NK-92 (cell line): Measurements from ENCODE around the gene SPAAR.

Experiments used
- DNase-seq: peaks from one replicate; lab custom pipeline; 2025; ENCODE audit not compliant: unreplicated experiment; lab: John Stamatoyannopoulos, UW

Gene SPAAR

DNA sequence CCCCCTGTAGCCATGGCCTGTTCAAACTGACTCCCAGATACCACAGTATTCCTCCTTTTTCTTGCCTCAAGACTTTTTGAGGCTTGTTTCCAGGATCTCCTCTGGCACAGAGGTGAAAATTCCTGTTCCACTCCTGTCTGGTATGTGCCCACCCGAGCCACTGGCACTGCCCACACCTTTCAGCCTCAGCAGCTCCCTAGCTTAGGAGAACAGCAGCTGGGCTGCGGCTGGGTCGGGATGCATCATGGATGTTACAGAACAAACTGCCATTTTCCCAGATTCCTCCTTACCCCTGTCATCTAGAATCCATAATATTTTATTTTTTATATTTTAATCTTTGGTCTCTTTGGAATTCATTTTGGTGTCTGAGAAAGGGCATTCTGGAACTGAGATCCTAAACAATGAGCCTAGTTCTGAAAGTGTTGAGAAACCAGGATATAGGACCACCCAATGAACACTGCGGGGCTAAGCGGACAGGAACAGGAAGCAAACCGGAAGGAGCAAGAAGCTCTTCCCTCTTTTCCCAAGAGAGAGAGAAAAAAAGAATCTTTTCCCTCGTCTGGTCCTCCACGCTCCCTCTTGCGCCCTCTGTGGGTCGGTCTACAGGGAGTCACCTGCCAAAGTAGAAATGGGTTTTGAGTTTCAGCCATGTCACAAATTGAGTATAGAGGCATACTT lies 36.2 kb downstream of the SPAAR start:
- no peak for DNase-seq

DNA sequence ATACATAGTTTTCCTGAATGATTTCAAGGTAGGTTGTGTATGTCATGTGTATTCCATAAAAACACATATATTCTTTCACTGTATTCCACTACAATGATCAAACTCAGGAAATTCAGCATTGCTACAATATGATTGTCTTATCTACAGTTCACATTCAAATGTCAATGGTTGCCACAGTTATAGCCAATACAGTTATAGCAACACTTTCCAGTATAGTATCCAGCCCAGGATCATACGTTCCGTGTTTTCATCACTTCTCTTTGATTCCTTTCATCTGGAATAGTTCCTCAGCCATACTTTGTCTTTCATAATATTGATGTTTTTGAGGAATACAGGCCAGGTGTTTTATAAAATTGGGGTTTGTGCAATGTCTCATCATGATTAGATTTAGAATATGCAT lies 39.2 kb downstream of the SPAAR start:
- no peak for DNase-seq

DNA sequence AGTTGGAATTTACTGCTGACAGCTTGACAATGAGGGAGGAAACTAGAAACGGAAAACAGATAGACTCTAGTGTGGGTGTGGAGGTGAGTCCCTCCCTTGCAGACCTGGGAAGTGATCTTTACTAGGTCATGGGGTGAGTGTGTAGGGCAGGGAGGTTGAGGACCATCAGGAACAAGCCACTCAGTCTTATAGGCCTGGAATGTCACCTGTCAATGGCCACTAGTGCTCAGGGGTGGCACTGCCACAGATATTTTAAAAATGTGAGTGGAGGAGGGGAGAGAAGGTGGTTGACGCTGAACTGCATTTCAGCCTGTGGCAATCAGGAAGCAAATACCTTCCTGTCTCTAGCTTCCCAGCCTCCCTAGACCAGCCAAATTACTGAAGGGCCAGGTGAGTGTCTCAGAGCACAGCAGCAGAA lies 39.6 kb downstream of the SPAAR start:
- DNase-seq, result no peak

DNA sequence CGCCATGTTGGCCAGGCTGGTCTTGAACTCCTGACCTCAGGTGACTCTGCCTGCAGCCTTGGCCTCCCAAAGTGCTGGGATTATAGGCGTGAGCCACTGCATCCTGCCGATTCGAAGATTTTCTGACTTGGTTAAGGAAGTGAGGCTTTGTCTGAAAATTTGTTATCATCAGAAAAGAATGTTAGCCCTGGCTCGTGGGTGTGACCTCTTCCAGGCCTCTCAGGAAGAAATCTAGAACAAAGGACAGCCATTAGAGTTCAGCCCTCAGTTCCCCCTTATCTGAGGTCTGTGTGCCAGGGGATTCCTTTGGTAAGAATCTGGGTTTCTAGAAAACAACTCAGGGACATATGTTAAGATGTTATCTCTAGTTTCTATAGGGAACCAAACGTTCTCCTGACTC lies 42.4 kb downstream of the SPAAR start:
- no peak for DNase-seq

DNA sequence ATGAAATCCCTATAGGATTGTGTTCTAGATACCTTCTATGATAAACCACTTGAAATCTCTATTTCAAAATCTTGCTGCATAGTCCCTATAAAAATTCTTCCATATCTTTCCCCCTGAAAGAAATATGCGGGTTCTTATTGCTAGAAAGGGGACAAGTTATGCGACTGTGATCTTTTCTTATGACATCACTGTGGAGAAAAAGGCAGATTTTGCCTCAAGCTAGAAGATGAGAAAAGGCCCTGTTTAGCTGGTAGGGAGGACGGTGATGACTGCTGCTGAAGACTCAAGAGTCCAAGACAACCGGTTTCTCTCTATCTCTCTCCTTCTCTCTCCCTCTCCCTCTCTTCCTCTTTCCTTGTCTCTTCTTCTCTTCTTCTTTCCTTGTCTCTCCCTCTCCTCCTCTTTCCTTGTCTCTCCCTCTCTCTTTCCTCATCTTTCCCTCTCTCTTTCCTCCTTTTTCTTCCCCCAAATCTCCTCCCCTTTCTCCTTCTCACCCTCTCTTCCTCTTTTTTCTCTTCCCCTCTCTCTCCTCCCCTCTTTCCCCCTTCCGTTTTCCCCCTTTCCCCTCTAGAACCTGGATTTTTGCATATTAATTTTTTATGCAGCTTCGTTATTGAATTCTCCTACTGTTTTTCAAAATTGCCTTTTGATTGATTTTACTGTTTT lies 43.4 kb downstream of the SPAAR start:
- DNase-seq, result no peak

DNA sequence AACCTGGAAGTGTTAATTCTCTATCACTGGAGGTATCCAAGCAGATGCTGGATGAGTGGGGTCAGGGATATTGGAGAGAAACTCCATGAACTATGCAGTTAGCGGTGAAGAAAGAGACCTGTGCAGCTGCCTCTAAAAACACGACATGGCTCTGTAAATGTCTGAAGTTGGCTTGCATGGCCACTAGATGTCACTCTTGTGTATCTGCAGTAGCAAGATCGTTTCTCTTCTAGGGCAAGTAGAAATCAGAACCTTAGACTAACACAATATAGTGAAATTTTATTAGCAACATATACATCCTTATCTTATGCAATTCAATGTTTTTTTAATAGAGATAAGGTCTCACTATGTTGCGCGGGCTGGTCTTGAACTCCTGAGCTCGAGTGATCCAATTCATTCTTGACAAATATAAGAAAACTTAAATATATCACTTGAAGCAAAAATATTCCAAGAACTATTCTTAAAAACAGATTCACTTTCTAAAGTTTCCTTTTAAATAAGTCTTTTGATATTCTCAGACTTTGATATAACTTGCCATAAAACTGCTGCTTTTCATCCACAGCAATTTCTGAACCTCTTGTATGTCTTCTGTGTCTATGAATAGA lies 45.8 kb downstream of the SPAAR start:
- DNase-seq, result no peak

DNA sequence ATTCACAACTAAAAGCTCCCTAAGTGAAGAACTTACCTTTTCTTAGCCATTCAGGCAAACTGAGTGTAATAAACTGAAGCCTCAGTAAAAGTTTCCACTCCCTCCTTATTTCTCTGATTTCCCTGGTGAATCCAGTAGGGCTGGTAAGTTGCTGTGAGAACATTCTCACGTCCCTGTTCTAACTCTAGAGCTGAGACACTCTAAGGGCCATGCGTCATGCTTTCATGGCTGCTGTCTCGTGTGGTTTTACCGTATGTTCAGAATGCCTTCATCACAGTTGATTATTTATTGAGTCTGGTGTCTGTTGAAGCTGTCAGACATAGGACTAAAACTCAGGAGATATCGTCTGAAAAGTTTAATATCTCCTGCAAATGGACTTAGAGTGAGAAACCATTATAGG lies 47.4 kb downstream of the SPAAR start:
- DNase-seq, result no peak

DNA sequence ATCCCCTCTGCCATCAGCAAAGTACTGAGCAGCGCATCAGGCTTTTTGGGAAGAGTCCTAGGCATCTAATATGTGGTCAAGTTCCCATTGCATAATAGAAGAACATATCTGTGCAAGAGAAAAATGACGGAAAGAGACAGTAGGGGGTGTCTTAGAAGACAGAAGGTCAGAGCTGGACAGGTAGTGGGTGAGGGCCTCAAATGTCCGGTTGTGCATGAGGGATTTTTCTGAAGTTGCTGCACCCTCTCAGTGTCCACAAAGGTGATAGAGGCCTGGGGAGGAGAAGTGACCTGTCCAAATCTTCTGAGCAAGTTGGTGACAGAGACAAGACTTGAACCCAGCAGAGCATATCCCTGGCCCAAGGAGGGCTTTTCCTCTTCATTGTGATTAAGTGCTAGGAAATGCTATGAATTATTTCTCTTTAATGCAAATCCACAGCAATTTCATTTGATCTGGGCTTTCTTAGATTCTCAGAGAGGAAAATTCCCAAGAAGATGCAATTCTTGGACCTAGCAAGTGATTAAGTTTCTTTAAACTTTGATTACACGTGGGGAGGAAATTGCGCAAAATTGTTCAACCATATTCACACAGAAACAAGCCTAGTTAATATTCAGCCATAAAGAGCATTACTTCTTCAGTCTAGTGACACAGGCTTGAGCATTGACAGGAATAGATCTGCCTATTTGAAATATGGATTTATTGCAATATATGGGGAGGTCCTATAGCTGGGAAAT lies 49.0 kb downstream of the SPAAR start, which contains the start of gene OR2S2:
Gene OR2S2, minus strand, starts transcription at position 51 of the 734 bp plus-strand sequence. CDS start 56 bp downstream, outside the sequence.
- no peak for DNase-seq

DNA sequence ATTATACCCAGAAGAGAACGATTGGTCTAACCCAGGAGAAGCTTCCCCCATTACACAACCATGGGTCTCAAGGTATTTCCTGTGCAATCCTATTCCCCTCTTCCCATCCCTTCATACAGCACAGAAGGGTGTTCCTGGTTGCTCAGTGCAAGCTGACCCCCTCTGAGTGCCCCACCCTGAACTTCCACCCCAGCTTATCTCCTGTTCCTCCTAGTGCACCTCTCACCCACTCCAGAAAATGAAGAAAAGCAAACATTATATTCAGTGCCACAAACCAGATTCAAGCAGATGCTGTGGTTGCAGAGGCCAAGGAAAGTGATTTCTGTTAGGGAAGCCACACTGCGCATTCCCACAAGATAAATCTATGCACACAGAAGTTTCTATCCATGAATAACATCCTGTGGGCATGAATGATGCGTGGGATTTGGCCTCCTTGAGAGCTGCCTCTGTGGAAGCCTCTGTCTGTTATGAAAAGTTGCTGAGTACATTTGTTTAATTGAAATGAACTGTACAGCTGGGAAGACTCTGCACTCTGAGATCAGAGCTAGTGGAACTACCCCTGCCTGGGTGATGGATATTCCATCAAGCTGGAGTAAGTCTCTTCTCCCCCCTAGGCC lies 50.9 kb downstream of the SPAAR start:
- DNase-seq, result no peak
